Measurements from ENCODE around the gene ADD2.

Gene ADD2

GRCh38 chr2:70723286-70723885, 44.6 kb downstream of the ADD2 start:
- no peak for DNase-seq (ENCODE audit: low read depth, low spot score)

DNA sequence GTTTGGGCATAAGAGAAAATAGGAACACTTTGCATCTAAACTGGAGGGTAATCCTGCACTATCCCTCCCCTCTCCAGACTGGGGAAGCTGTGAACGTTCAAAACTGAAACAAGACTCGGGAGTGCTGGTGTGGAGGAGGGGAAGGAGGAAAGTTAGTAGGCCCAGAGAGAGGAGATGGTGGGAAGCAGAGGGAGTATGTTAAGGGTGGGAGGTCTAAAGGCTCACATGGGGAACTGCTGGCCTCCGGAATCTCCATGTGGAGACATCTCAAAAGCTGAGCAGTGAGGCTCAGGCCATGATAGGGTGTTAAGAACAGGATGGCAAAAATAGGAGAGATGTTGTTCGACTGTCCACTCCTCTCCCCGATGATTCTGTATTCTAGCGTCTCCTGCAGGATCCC, 47.9 kb downstream of the ADD2 start:
- DNase-seq (ENCODE audit: low read depth, low spot score) = no peak

DNA sequence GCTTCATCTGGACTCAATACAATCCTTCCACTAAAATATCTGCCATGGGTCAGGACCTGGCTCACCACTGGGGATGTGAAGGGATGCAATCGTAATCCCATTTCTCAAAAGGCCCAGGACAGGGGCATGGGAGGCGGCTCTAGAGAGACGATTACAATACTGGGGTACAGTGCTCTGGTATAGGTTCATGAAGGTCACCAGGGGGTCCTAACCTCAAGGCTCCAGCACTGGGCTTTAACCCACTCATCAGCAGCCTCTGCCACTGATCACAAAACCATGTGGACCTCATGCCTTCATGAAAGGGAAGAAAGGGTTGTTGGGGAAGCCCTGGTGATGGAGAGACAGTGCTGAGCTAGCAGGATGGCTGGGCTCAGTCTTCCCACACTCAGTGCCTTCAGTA, 48.8 kb downstream of the ADD2 start:
- DNase-seq (ENCODE audit: low read depth, low spot score) = no peak

DNA sequence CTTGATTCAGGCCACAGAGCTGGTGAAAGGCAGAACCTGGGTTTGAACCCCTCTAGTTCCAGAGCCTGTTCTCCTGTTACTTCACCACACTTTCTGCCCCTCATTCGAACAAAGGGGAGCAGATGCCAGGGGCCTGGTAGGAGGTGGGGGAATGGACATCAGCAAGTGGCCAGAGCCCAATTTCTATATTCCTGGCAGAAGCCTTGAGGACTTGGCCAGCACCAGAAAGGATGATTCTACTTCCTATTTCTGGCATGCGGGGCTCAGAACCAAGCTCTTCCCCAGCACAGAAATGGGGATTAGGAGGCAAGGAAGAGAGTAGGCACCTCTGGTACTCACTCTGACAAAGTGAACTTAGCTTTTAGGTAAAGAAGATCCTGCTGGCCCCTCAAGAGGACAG, 49.3 kb downstream of the ADD2 start:
- DNase-seq (ENCODE audit: low read depth, low spot score) = no peak

- DNase-seq (ENCODE audit: low read depth, low spot score) = no peak
These were observed 49.8 kb downstream of the ADD2 start for GRCh38 chr2:70718241-70718640.

DNA sequence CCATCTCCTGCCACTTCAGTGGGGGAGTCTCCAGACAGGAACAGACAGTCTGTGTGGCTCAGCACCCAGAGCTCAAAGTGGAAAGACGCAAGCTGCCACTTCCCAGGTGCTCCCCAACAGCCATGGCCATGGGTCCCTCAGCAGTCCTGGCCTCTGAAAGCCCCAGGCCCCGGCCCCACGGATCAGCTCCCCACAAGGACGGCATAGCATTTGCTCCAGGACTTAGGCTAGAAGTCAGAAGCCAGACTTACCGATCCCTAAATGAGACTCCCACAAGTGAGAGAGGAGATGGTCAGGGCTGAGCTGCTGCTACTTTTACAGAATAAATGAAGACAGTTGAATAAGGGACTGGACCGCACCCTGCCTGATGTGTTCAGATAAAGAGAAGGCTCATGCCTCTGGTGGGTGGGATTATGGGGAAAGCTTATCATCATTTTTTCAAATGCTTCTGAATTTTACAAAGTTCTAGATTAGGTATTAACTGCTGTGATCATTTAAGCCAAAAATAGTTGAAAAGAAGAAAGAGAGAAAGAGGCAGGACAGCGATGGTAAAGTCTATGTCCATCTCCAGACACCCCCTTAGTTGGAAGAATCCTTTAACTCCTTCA, 50.5 kb downstream of the ADD2 start:
- no peak for DNase-seq (ENCODE audit: low read depth, low spot score)

DNA sequence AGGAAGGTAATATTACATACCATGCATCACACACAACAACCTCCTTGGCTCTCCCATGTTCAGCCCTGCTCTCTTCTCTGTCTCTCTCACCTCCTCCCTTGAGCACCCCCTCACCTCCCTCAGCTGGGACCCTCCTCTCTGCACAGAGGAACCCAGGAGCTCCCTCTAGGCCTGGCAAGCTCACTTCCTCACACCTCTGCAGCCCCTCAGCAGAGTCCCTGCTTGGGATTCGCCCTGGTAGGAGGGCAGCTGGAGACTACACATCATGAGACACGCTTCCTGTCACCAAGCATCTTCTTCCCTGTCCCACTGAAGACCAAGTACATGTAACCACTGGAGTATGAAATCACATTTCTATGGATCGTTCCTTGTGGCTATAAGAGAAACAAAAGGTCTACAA, 51.0 kb downstream of the ADD2 start:
- no peak for DNase-seq (ENCODE audit: low read depth, low spot score)

GRCh38 chr2:70716131-70716743, 51.8 kb downstream of the ADD2 start:
- DNase-seq (ENCODE audit: low read depth, low spot score) = no peak

DNA sequence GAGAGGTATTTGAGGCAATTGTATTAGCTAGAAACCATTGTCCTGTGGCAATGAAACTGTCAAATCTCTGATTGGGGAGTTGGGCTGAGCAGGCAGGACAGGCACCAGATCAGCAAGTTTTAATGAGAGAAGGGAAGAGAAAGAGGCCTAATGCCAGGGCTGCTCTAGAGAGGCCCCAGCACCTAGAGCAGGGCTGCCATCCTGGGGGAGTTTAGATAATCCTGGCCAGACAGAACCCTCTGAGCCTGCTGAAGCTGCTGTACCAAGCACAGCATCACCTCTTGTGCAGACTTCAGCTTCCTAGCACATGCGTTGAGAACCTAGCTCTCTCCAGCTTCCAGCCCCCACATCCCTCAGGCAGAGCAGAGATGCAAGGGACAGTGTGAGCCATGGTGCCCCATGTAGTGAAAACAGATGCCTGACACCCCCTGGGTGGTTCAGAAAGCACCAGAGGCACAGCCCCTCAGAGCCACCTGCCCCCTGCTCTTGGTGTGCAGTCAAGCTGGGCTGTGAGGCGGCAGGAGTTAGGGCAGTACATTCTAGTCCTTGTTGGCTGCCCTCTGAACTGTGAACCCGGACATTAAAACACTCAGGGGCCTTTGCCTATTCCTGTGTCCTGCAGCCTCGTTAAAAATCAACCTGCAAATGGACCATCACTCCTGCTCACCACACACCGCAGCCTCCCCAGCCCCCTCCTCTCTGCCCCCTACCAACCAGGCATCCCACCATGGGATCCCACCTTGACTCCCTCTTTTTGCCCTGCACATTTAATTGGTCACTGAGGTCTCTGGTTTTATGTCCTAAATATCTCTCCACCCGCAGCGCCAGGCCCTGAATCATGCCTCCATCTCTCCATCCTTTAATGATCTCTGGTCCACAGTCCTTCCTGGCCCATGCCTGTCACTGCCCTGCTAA, 52.7 kb downstream of the ADD2 start:
- no peak for DNase-seq (ENCODE audit: low read depth, low spot score)

GRCh38 chr2:70714141-70714905, 53.7 kb downstream of the ADD2 start:
- DNase-seq (ENCODE audit: low read depth, low spot score) = no peak

DNA sequence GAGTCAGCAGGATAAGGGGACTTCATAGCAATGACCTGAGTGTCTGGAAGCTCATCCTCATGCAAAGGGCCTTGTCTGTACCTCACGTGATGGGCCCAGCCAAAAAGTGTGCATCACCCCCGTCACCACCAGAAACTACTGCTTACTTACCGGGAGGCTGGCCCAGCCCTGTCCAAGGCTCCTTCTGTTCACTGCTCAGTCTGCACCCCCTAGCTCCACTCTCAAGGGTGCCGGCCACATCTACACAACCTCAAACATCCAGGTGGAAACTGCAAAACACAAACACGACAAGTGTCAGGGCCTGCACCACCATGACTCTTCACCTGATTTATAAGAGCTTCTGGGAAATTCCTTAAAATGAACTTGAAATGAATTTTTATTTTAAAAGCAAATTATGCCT, 55.1 kb downstream of the ADD2 start:
- DNase-seq (ENCODE audit: low read depth, low spot score) = no peak

GRCh38 chr2:70711191-70711590, 56.8 kb downstream of the ADD2 start:
- DNase-seq (ENCODE audit: low read depth, low spot score) = no peak

DNA sequence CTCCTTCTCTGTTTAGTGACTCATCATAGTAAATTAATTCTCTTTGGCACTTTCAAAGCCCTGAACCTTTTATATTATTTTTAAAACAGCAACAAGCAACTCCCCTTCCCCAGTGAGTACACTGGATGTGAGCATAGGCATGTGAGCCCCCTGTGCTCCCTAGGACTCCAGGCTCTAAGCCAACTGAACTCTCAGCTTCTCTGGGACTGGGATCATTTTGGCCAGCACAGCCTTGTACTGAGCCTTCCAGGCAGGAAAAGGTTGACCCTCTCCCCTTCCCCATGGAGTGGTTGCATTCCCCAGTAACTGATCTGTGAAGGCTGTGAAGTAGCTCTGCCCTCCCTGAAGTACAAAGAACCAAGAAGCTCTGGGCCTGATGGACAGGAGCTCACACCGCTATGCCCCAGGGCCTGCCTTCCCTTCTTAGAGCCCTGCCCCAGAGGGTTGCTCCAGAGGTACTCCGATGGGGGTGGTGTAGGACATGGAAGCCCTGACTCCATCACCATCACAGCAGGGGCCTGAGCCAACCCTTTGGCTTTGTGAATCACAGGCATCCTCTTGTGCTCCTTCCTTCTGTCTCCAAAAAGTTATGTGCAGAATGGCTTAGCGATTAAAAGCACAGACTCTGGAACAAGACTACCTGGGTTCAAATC, 57.8 kb downstream of the ADD2 start:
- no peak for DNase-seq (ENCODE audit: low read depth, low spot score)

GRCh38 chr2:70709275-70710037, 58.5 kb downstream of the ADD2 start:
- DNase-seq (ENCODE audit: low read depth, low spot score) = no peak

DNA sequence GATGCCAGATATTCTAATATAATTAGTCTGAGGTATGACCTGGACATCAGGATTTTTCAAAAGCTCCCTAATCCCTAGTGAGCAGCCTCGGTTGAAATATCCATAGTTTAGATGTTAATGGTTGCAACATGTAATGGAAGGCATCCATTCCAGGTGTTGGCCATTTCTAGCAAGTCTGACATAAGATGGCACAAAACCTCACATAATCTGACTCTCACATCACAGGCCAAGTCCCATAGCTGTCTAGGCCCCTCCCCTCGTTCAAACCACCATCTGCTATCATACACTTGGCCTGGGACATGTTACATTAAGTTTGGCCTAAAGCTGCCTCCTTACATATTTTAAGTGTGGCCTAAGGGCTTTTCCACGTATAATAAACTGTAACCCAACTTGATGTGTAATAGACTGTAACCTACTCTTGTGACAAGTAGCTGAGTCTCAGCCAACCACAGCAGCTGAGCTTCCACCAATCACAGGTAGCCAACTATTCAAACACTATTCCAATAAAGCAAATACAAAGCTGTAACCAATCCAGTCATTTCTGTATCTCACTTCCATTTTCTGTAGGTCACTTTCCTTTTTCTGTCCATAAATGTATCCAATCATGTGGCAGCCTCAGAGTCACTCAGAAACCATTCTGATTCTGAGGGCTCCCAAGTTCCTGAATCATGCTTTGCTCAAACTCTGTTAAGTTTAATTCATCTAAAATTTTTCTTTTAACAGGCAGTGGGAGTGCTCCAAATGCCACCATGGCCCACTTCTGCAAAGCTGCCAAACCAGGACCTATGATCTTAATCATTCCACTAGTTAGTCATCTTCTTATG, 59.4 kb downstream of the ADD2 start:
- no peak for DNase-seq (ENCODE audit: low read depth, low spot score)

DNA sequence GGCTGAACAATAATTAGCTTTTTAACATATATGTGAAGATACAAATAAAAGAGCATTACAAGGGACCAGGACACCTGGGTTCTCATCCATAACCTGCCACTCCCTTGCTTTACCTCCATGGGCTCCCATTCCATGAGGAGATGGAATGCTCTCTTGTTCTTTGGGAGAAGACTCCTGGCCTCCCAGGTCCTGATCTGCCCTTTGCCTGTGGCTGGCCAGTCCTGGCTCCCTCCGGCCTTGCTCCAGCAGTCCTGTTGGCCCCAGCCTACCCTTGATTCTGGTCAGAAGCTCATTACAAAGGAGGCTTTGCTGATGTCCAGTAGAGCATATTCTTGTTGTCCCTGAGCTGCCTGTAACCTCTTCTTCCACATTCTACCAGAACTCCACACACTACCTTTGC, 60.3 kb downstream of the ADD2 start:
- no peak for DNase-seq (ENCODE audit: low read depth, low spot score)

DNA sequence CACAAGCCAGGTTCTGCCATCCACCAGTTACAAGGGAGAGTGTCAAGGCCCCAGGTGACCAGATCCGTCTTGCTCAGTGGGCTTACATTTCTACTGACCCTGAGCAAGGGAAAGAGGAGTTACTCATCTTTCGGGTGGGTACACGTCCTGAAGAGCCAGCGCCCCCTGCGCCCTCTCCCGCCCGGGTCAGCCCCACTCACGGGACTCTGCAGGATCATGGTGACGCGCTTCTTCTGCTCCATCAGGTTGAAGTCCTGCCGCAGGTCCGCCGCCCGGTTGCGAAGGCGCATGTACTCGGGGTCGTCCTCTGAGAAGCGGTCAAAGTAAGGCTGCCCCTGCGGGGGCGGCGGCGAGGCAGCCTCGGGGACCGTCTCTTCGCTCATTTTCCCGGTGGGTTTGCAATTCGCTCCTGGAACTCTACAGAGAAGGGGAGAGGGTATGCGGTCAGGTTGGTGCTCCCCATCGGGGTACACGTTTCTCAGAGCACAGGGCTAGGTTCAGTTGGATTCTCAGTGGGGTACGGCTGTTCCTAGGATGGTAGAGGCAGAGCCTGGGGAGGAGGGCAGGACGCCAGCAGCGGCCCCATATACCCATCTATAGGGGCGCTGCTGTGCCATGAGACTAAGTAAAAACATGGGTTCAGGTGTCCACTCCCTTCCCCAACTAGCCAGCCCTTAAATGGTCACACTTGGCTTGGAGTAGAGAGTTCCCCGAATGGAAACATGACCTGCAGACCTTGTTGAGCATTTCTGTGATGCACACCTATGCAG, 61.8 kb downstream of the ADD2 start:
- no peak for DNase-seq (ENCODE audit: low read depth, low spot score)

- DNase-seq (ENCODE audit: low read depth, low spot score) = no peak
These were observed 62.7 kb downstream of the ADD2 start for GRCh38 chr2:70705160-70705850.
